ENCODE results near the gene SNX27. TPM values are rescaled to one million over a fixed set of nuclear protein-coding genes. Genes with fewer than 3 reads are reported as not detected.

Gene SNX27
- total and polyA plus RNA-seq, 2 donors (not counting 3 experiments of a cell fraction or from before 2014, with no cell fraction given), result 8.1 to 24.9 TPM

GRCh38 chr1:151711951-151712350 lies 100.1 kb downstream of the SNX27 start:
- dilution Hi-C loops (cut with MboI; ENCODE audit: extremely low pct_ligation_motif_present, low sequenced_read_pairs) (no loop called here), intact Hi-C loops (cut with micrococcal nuclease) (no loop called here)
- Histone ChIP-seq H2AFZ (ENCODE audit: low read depth, low read length) (no peak overlapping the region), H3K4me1 (ENCODE audit: control insufficient read depth, extremely low read depth, insufficient read depth, low read length) (no peaks in the 10 kb centered on the region), H3K9ac (replicated peaks; ENCODE audit: extremely low read depth, insufficient read depth, low read length) (no peak overlapping the region), H3K4me2 (ENCODE audit: insufficient read depth, low read length) (no peak overlapping the region), H3K27ac (ENCODE audit: insufficient read depth, low read depth, low read length) (no peak overlapping the region), H3K27me3 (ENCODE audit: control insufficient read depth in 2 of 2, insufficient read depth in 2 of 2, low read length in 2 of 2) (peaks cover 9 to 21% of the 10 kb centered on the region in 2 experiments), H3K79me2 (ENCODE audit: control insufficient read depth, insufficient read depth, low read length) (no peaks in the 10 kb centered on the region), H3K36me3 (ENCODE audit: control insufficient read depth in 2 of 2, extremely low read depth in 1 of 2, insufficient read depth in 2 of 2, low read length in 2 of 2) (no peaks in the 10 kb centered on the region), H3K9me1 (replicated peaks; ENCODE audit: control insufficient read depth, extremely low read depth, insufficient read depth, low read length) (no peaks in the 10 kb centered on the region), H3K4me3 (replicated peaks in 1 of 3; ENCODE audit: insufficient read depth in 1 of 3, low read depth in 1 of 3, low read length in 3 of 3) (no peak overlapping the region), H3K9me3 (replicated peaks; ENCODE audit: control insufficient read depth, insufficient read depth, low read length) (no peaks in the 10 kb centered on the region), H4K20me1 (replicated peaks; ENCODE audit: control insufficient read depth, extremely low read depth, insufficient read depth, low read length) (no peaks in the 10 kb centered on the region)
- BruUV-seq (replicated peaks), result no TSS peak
- CTCF ChIA-PET, result no interaction called here
- FAIRE-seq (no peak), DNase-seq (ENCODE audit: low read depth, low spot score) (no peak)
- POLR2A ChIA-PET, result no interaction called here
- TF ChIP-seq JUN (IDR thresholded peaks at IDR 0.05; ENCODE audit: borderline replicate concordance, insufficient read depth, insufficient read length, low read depth) (no peak), MYC (IDR thresholded peaks at IDR 0.05; ENCODE audit: low read depth, low read length) (no peak), POLR2A (IDR thresholded peaks at IDR 0.05; ENCODE audit: low read depth, low read length) (no peak), POLR2AphosphoS5 (IDR thresholded peaks at IDR 0.05; ENCODE audit: insufficient read depth, low read depth, low read length) (no peak), GATA2 (IDR thresholded peaks at IDR 0.05; ENCODE audit: insufficient read depth, insufficient read length, low read depth, low read length) (no peak)

GRCh38 chr1:151713044-151713443 lies 101.2 kb downstream of the SNX27 start:
- no TSS peak for BruUV-seq (replicated peaks)
- Histone ChIP-seq H3K36me3 (ENCODE audit: control insufficient read depth in 2 of 2, extremely low read depth in 1 of 2, insufficient read depth in 2 of 2, low read length in 2 of 2) (no peaks in the 10 kb centered on the region), H3K4me3 (replicated peaks in 1 of 3; ENCODE audit: insufficient read depth in 1 of 3, low read depth in 1 of 3, low read length in 3 of 3) (no peak overlapping the region), H3K27ac (ENCODE audit: insufficient read depth, low read depth, low read length) (no peak overlapping the region), H3K79me2 (ENCODE audit: control insufficient read depth, insufficient read depth, low read length) (no peaks in the 10 kb centered on the region), H3K9ac (replicated peaks; ENCODE audit: extremely low read depth, insufficient read depth, low read length) (no peak overlapping the region), H3K9me3 (replicated peaks; ENCODE audit: control insufficient read depth, insufficient read depth, low read length) (no peaks in the 10 kb centered on the region), H3K4me2 (ENCODE audit: insufficient read depth, low read length) (no peak overlapping the region), H3K9me1 (replicated peaks; ENCODE audit: control insufficient read depth, extremely low read depth, insufficient read depth, low read length) (no peaks in the 10 kb centered on the region), H4K20me1 (replicated peaks; ENCODE audit: control insufficient read depth, extremely low read depth, insufficient read depth, low read length) (no peaks in the 10 kb centered on the region), H3K4me1 (ENCODE audit: control insufficient read depth, extremely low read depth, insufficient read depth, low read length) (no peaks in the 10 kb centered on the region), H3K27me3 (ENCODE audit: control insufficient read depth in 2 of 2, insufficient read depth in 2 of 2, low read length in 2 of 2) (peaks cover 19 to 31% of the 10 kb centered on the region in 2 experiments), H2AFZ (ENCODE audit: low read depth, low read length) (no peak overlapping the region)
- intact Hi-C loops (cut with micrococcal nuclease) (no loop called here), dilution Hi-C loops (cut with MboI; ENCODE audit: extremely low pct_ligation_motif_present, low sequenced_read_pairs) (no loop called here)
- FAIRE-seq (no peak), DNase-seq (ENCODE audit: low read depth, low spot score) (no peak)
- ChIA-PET POLR2A (no interaction called here), CTCF (interaction anchor here (1.0 to 1.3 kb wide), 2 partner anchors 12 to 22 kb away, joined by 3 to 4 read pairs; no protein-coding TSS in a partner anchor)
- no peak for TF ChIP-seq MAX (IDR thresholded peaks at IDR 0.05; ENCODE audit: insufficient read depth, insufficient read length)
- no peak for TF ChIP-seq FOS (IDR thresholded peaks at IDR 0.05; ENCODE audit: borderline replicate concordance, insufficient read depth, low read length)
- TF ChIP-seq MYC (IDR thresholded peaks at IDR 0.05; ENCODE audit: low read depth, low read length), result no peak
- no peak for TF ChIP-seq GATA2 (IDR thresholded peaks at IDR 0.05; ENCODE audit: insufficient read depth, insufficient read length, low read depth, low read length)
- no peak for TF ChIP-seq POLR2A (IDR thresholded peaks at IDR 0.05; ENCODE audit: low read depth, low read length)
- no peak for TF ChIP-seq EZH2 (IDR thresholded peaks at IDR 0.05; ENCODE audit: borderline replicate concordance, low read depth, low read length, severe bottlenecking)
- no peak for TF ChIP-seq CTCF (IDR thresholded peaks at IDR 0.05; ENCODE audit: extremely low read depth in 1 of 2, insufficient read depth in 1 of 2, low read depth in 1 of 2, low read length in 2 of 2)
- TF ChIP-seq POLR2AphosphoS5 (IDR thresholded peaks at IDR 0.05; ENCODE audit: insufficient read depth, low read depth, low read length), result no peak
- TF ChIP-seq JUN (IDR thresholded peaks at IDR 0.05; ENCODE audit: borderline replicate concordance, insufficient read depth, insufficient read length, low read depth), result no peak

All from endothelial cell of umbilical vein (primary cell).